Kidney (tissue), 14 donors: ENCODE results near the gene MLNR. TPM values are rescaled to one million over a fixed set of nuclear protein-coding genes. Genes with fewer than 3 reads are reported as not detected.

Experiments used
- DNase-seq, 5 donors: peaks; one replicate each; pipeline ENCODE4 v3.0.0-alpha.2; 2013 to 2020
- FAIRE-seq: peaks from 2 replicates; lab custom pipeline; 2012; peaks lifted over from hg19 to GRCh38; lab: Jason Lieb, UNC
- H3K27ac ChIP-seq, 2 donors: one replicate each; pipeline ENCODE4 v1.7.0; 2013; ENCODE audit warnings: low read depth in 2 of 2, low read length in 2 of 2, inconsistent platforms in 1 of 2
- H3K27me3 ChIP-seq: one replicate; pipeline ENCODE4 v1.7.1; 2013; ENCODE audit warnings: low read length, inconsistent platforms; ENCODE audit not compliant: control insufficient read depth, insufficient read depth
- H3K36me3 ChIP-seq, 3 donors: one replicate each; pipeline versions ENCODE4 v1.7.0 to v1.7.1; 2013; ENCODE audit warnings: low read length in 3 of 3, control low read depth in 1 of 3, inconsistent platforms in 1 of 3; ENCODE audit not compliant: insufficient read depth in 3 of 3, control insufficient read depth in 2 of 3
- H3K4me1 ChIP-seq, 3 donors: one replicate each; pipeline versions ENCODE4 v1.7.0 to v1.7.1; 2013; ENCODE audit warnings: low read length in 3 of 3, inconsistent platforms in 1 of 3, low read depth in 1 of 3; ENCODE audit not compliant: control insufficient read depth in 2 of 3, insufficient read depth in 2 of 3
- H3K4me3 ChIP-seq, 3 donors: one replicate each; pipeline versions ENCODE4 v1.7.0 to v1.8.1; 2013; ENCODE audit warnings: low read length in 3 of 3, control low read depth in 1 of 3, inconsistent platforms in 1 of 3
- H3K9ac ChIP-seq, 3 donors: one replicate each; pipeline versions ENCODE4 v1.7.0 to v1.7.1; 2013; ENCODE audit warnings: low read length in 3 of 3, control low read depth in 1 of 3, inconsistent platforms in 1 of 3
- H3K9me3 ChIP-seq, 3 donors: one replicate each; pipeline versions ENCODE4 v1.7.0 to v1.7.1; 2013; ENCODE audit warnings: low read length in 3 of 3, control low read depth in 1 of 3, inconsistent platforms in 1 of 3; ENCODE audit not compliant: control insufficient read depth in 2 of 3, insufficient read depth in 1 of 3
- intact Hi-C: fragments of 100-400 bp; cut with DNase I; formaldehyde crosslinking; loops from one replicate; pipeline ENCODE4 v1.11.1; 2022
- polyA plus RNA-seq: library from polyadenylated mRNA; stranded (reverse); fragments of 350-450 nt; fragmentation: Illumina TruSeq; extraction: RNeasy Lipid Tissue Mini Kit (QIAGEN cat#74804); gene quantifications from one replicate; pipeline ENCODE4 v1.2.3, GENCODE V29; 2014; ENCODE audit warnings: low read depth, low replicate concordance; ENCODE audit not compliant: insufficient read depth
- total RNA-seq: library from RNA; stranded (reverse); fragmentation: NEBNext Ultra II Directional; extraction: Animal tissue kit (Norgen Biotek cat#: 25700); gene quantifications from one replicate; pipeline ENCODE4 v1.2.1, GENCODE V29; 2021
- TF ChIP-seq, protein P1 (sequence below): IDR thresholded peaks from 3 replicates; pipeline ENCODE4 v1.5.1; 2012; ENCODE audit warnings: mild to moderate bottlenecking, moderate library complexity, borderline replicate concordance; ENCODE audit not compliant: insufficient read depth; ENCODE audit errors: extremely low read depth
- donor health status: control.
- donor health status: control.
- donor health status: control.
- donor health status: control.
- donor health status: control.
- donor health status: DM: yes; HTN: yes; CAD: no.
- donor health status: Normal renal cell carcinoma (clear cell type).

Gene MLNR
- total and polyA plus RNA-seq, 2 donors from 2014 or later: 0.28 TPM; not detected in 1

DNA sequence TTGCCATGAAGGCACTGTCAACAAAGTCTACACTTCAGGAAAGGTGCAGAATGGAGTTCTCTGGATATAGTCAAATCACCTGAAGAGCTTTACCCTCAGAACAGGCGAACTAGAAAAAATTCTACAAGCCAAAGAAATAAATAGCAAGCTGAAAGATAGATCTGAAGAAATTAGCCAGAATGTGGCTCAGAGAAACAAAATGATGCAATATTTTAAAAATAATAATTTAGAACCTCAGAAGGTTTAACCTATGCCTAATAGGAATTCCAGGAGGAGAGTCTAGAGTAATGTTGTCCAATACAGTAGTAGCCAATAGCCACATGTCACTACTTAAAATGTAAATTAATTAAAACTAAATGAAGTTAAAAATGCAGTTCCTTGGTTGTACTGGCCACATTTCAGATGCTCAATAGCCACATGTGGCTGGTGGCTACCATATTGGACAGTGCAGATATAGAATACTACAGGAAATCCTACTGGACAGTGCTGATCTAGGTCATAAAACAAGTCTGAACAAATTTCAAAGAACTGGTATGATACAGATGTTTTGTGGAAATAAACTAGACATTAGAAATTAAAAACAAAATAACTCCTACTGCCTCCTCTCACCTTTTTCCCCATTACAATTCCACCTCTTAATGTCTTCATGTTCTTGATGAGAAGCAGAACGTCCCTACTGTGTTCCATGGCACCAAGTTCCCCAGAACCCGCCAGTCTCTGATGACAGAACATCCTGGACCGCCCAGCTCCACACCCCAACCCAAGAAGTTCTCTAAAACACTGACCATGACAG is 26.9 kb downstream of the MLNR start:
- H3K9ac ChIP-seq: peak overlapping the region; percentile 30 to 99 (median 96)
- no peak for DNase-seq

DNA sequence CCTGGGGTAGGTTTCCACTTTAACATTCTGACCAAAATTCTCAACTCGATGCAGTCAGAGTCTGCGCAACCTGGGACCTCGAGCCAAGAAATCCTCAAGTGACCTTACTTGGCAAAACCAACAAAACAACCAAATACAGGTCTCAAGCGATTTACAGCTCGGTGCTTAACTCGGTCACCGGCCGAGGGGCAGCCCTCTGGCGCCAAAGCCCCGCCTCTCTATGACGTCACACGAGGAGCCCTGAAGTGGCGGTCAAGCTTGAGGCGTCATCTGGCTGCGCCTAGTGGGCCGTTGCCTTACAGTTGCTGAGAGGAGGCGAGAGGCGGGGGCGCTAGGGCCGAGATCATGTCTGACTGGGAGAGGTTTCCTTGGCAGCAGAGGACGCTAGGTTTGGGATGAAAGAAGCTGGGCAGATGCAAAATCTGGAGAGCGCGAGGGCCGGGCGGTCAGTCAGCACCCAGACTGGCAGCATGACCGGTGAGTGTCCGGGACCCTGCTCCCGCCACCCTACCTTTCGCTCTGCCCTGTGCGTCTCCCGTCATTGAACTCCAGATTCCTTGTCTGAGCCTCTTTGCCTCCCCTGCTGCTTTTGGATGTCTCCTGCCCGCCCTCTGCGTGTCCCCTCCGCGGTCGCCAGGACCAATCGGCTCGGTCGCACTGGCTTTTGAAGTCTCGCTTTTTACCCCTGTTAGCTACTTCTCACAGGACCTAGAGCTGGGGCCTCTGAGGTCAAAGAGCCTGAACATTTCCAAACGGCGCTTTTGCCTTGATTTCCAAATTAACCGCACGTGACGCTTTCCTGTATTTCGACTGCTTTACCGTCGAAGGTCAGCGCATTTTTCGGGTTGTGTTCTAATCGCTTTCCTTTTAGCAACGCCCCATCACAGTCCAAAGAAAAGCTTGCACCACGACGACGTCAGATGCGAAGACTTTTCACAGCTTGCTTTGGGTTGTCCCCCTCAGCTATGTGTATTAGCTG is 27.8 kb downstream of the MLNR start, which contains the start of gene CDADC1:
CDADC1 (plus strand) TSS at position 283 of the 979 bp plus-strand sequence; CDS start at position 396, 113 bp downstream.
- intact Hi-C loops: no loop called here
- H3K27ac ChIP-seq: peak within 1 kb of the TSS; percentile 88 to 91
- H3K36me3 ChIP-seq: no peaks in the 10 kb centered on the region
- H3K9me3 ChIP-seq: no peaks in the 10 kb centered on the region
- no peaks in the 10 kb centered on the region for H3K27me3 ChIP-seq
- H3K4me3 ChIP-seq: peak within 1 kb of the TSS; percentile 94 to 99 (median 94)
- DNase-seq: peak; percentile 98 to 99 (median 99)
- H3K9ac ChIP-seq: peak within 1 kb of the TSS; percentile 96 to 99 (median 98)
- peaks cover 0 to 11% (median 4%) of the 10 kb centered on the region in 3 donors for H3K4me1 ChIP-seq
- FAIRE-seq: peak; percentile 94
- TF ChIP-seq, protein P1, sequence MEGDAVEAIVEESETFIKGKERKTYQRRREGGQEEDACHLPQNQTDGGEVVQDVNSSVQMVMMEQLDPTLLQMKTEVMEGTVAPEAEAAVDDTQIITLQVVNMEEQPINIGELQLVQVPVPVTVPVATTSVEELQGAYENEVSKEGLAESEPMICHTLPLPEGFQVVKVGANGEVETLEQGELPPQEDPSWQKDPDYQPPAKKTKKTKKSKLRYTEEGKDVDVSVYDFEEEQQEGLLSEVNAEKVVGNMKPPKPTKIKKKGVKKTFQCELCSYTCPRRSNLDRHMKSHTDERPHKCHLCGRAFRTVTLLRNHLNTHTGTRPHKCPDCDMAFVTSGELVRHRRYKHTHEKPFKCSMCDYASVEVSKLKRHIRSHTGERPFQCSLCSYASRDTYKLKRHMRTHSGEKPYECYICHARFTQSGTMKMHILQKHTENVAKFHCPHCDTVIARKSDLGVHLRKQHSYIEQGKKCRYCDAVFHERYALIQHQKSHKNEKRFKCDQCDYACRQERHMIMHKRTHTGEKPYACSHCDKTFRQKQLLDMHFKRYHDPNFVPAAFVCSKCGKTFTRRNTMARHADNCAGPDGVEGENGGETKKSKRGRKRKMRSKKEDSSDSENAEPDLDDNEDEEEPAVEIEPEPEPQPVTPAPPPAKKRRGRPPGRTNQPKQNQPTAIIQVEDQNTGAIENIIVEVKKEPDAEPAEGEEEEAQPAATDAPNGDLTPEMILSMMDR: no peak

More for the DNA sequence above, 26.9 kb downstream of the MLNR start:
- H3K4me3 ChIP-seq: peak overlapping the region; percentile 94 to 99 (median 94)
- H3K36me3 ChIP-seq: no peaks in the 10 kb centered on the region
- H3K27ac ChIP-seq: peak overlapping the region; percentile 88 to 91
- H3K9me3 ChIP-seq: no peaks in the 10 kb centered on the region
- peaks cover 0 to 11% (median 4%) of the 10 kb centered on the region in 3 donors for H3K4me1 ChIP-seq
- intact Hi-C loops: no loop called here
- H3K27me3 ChIP-seq: no peaks in the 10 kb centered on the region
- no peak for FAIRE-seq
- TF ChIP-seq, protein P1: no peak

DNA sequence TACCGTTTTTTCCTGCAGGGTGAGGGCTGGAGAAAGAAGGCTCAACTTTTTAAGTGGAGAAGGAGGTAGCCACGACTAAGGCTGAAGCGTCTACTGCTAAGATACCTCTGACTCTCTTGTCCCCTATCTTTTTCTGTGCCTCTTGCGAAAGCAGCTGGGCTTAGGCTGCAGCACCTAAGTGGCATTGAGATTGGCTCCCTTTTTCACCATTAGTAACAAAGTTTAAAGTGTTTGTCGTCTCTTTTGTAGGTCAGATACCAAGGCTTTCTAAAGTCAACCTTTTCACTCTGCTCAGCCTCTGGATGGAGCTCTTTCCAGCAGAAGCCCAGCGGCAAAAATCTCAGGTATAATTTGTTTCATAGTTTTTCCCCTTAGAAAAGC is 28.5 kb downstream of the MLNR start:
- no peak for FAIRE-seq
- no peak for DNase-seq
- TF ChIP-seq, protein P1: no peak
- peak overlapping the region; percentile 58 to 99 (median 96) for H3K9ac ChIP-seq
- H3K4me1 ChIP-seq: peaks cover 0 to 11% (median 4%) of the 10 kb centered on the region in 3 donors
- intact Hi-C loops: no loop called here
- H3K27ac ChIP-seq: peak overlapping the region; percentile 88 to 91
- H3K4me3 ChIP-seq: peak overlapping the region; percentile 94 to 99 (median 94)
- no peaks in the 10 kb centered on the region for H3K9me3 ChIP-seq
- H3K36me3 ChIP-seq: peaks cover 0 to under 1% (median 0%) of the 10 kb centered on the region in 3 donors
- H3K27me3 ChIP-seq: no peaks in the 10 kb centered on the region
